ENCODE results near the gene PRR7.
A peak's percentile ranks its signal among the peaks of the same experiment; 100 is the strongest.

- TF ChIP-seq POLR2A (IDR thresholded peaks at IDR 0.05) (no peak), CTCF (IDR thresholded peaks at IDR 0.05) (peak in 3 of 4 experiments; percentile 92 to 97 (median 95)), EP300 (IDR thresholded peaks at IDR 0.05) (no peak), POLR2AphosphoS5 (IDR thresholded peaks at IDR 0.05) (no peak)
These were observed 44.9 kb downstream of the PRR7 start for GRCh38 chr5:177491429-177491945.
